Natural killer cell treated with Interleukin-12 subunit alpha and Interleukin-12 subunit beta and Interleukin-15 and Interleukin-18, amount 100 ng/mL, for 72 hours (primary cell): Measurements from ENCODE around the gene SLC12A1. TPM values are rescaled to one million over a fixed set of nuclear protein-coding genes. Genes with fewer than 3 reads are reported as not detected.
"Not testable (repeated sequence)": the region's sequence is repeated elsewhere in the genome, so short reads cannot be mapped to it uniquely, and the experiment has no call there.

Source experiments
- ATAC-seq, 2 donors: fragments of 150-1000 bp; cut with Tn5 transposase in 1 of 2; sonication (Bioruptor Pico), chemical (Tn5 transposase) in 1 of 2; 2 replicates each; pipeline ENCODE4 v1.10.0; 2021
- DNase-seq: peaks from one replicate; pipeline ENCODE4 v3.0.0; 2022; ENCODE audit warnings: low spot score
- H3K27ac Mint-ChIP-seq, 2 donors: 1 replicate in 1 of 2; 2 replicates in 1 of 2; pipeline ENCODE4 v1.8.0; 2022; ENCODE audit warnings: mixed read lengths in 2 of 2, mild to moderate bottlenecking in 1 of 2, moderate library complexity in 1 of 2
- H3K27me3 Mint-ChIP-seq, 2 donors: 1 replicate in 1 of 2; 2 replicates in 1 of 2; pipeline ENCODE4 v1.8.0; 2022; ENCODE audit warnings: mixed read lengths in 2 of 2
- H3K36me3 Mint-ChIP-seq: one replicate; pipeline ENCODE4 v1.8.0; 2022; ENCODE audit warnings: mixed read lengths
- H3K4me1 Mint-ChIP-seq, 2 donors: 1 replicate in 1 of 2; 2 replicates in 1 of 2; pipeline ENCODE4 v1.8.0; 2022; ENCODE audit warnings: low read depth in 2 of 2, mixed read lengths in 2 of 2, mild to moderate bottlenecking in 1 of 2
- H3K4me3 Mint-ChIP-seq: one replicate; pipeline ENCODE4 v1.8.0; 2022; ENCODE audit warnings: mixed read lengths
- H3K9me3 Mint-ChIP-seq: 2 replicates; pipeline ENCODE4 v1.8.0; 2022; ENCODE audit warnings: mixed read lengths
- total RNA-seq, 2 donors: library from RNA; stranded (reverse); gene quantifications; one replicate each; pipeline ENCODE4 v1.2.3, GENCODE V29; 2022

Gene SLC12A1
- total RNA-seq, 2 donors from 2014 or later = not detected

DNA sequence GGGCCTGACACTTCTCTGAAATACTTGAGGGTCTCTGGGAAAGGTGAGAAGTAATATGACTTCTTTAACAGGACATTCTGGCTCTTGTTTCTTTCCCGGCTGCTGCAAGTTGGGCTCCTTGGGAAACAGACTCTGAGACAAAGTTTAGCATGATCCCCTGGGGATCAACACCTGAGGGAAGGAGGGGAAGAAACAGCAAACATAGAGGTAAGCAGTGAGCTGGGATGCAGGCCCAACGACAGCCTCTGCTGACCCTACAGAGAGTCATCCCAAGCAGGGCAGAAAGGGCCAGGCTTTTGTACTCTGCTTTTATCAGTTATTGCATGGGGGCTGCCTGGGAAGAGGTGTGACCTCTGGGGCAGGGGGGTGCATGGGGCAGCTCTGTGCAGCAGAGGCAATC, 98.3 kb downstream of the SLC12A1 start:
- Mint-ChIP-seq H3K27ac (no peak overlapping the region), H3K27me3 (peaks cover 2 to 7% of the 10 kb centered on the region in 2 donors), H3K36me3 (no peaks in the 10 kb centered on the region), H3K4me1 (no peaks in the 10 kb centered on the region), H3K9me3 (no peaks in the 10 kb centered on the region), H3K4me3 (no peak overlapping the region)
- DNase-seq (no peak), ATAC-seq (no peak)

DNA sequence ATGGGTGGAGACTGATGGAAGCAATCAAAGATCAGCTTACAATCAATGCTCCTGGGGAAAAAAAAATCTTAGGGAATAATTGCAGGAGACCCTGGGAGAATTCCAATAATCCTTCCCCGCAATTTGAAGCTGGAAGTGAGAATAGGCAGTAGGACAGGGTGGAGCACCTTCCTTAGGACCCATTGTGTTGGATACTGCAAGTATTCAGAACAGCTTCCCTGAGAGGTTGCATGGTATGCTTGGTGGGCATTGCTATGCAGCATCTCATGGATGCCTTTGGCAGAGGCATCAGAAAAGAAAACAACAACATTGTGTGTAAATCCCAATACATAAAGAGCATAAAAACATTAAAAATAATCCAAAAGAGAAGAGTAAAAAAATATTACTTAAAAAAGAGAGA, 100.5 kb downstream of the SLC12A1 start:
- no peaks in the 10 kb centered on the region for H3K4me1 Mint-ChIP-seq
- no peaks in the 10 kb centered on the region for H3K9me3 Mint-ChIP-seq
- H3K27ac Mint-ChIP-seq = no peak overlapping the region
- DNase-seq = no peak
- H3K36me3 Mint-ChIP-seq = no peaks in the 10 kb centered on the region
- no peak overlapping the region for H3K4me3 Mint-ChIP-seq
- peaks cover 2 to 7% of the 10 kb centered on the region in 2 donors for H3K27me3 Mint-ChIP-seq
- ATAC-seq = no peak

DNA sequence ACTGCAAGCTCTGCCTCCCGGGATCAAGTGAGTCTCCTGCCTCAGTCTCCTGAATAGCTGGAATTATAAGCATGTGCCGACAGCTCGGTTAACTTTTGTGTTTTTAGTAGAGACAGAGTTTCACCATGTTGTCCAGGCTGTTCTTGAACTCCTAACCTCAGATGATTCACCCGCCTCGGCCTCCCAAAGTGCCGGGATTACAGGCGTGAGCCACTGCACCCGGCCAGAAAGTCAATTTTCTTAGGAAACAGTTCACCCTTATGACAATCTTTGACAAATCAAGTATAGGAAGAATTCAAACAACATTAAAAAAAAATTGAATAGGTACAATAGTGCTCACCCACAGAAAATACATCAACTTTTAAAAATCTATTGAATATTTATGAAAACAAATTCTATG, 101.5 kb downstream of the SLC12A1 start:
- DNase-seq = no peak
- H3K4me1 Mint-ChIP-seq = no peaks in the 10 kb centered on the region
- H3K9me3 Mint-ChIP-seq = no peaks in the 10 kb centered on the region
- no peaks in the 10 kb centered on the region for H3K36me3 Mint-ChIP-seq
- H3K27ac Mint-ChIP-seq = no peak overlapping the region
- no peak overlapping the region for H3K4me3 Mint-ChIP-seq
- H3K27me3 Mint-ChIP-seq = peaks cover 2 to 7% of the 10 kb centered on the region in 2 donors
- ATAC-seq = no peak

DNA sequence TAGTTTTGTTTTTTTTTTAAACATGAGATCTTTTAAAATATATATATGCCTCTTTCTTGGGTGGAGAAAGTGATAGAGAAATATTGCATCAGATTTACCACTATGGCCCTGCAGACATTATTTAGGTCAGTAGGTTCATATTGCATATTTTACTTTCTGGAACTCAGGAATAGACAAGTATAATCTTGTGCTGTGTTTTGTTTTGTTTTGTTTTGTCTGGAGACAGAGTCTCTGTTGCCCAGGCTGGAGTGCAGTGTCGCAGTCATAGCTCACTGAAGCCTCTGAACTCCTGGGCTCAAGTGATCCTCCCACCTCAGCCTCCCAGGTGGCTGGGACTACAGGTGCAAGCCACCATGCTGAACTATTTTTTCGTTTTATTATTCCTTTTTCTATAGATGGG, 103.6 kb downstream of the SLC12A1 start:
- DNase-seq = no peak
- Mint-ChIP-seq H3K27ac (no peak overlapping the region), H3K4me1 (no peaks in the 10 kb centered on the region), H3K27me3 (peaks cover 2 to 7% of the 10 kb centered on the region in 2 donors), H3K4me3 (no peak overlapping the region), H3K36me3 (no peaks in the 10 kb centered on the region), H3K9me3 (no peaks in the 10 kb centered on the region)
- ATAC-seq = no peak

DNA sequence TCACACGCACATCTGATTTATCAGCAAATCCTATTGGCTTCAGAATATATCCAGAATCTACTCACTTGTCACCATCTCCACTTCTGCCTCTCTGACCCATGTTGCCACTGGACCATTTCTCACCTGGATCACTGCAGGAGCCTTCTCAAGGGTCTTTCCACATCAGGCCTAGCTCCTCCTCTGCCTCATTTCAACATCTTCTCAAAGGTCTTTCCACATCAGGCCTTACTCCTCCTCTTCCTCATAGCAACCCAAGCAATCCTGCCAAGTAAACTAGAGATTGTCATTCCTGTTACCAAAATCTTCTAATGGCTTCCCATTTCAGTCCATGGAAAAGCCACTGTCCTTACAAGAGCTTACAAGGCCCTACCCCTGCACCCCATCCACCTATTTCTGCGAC, 107.1 kb downstream of the SLC12A1 start:
- DNase-seq (no peak), ATAC-seq (no peak)
- no peaks in the 10 kb centered on the region for H3K9me3 Mint-ChIP-seq
- no peaks in the 10 kb centered on the region for H3K4me1 Mint-ChIP-seq
- no peaks in the 10 kb centered on the region for H3K36me3 Mint-ChIP-seq
- no peak overlapping the region for H3K27ac Mint-ChIP-seq
- peaks cover 0 to 3% of the 10 kb centered on the region in 2 donors for H3K27me3 Mint-ChIP-seq
- no peak overlapping the region for H3K4me3 Mint-ChIP-seq

DNA sequence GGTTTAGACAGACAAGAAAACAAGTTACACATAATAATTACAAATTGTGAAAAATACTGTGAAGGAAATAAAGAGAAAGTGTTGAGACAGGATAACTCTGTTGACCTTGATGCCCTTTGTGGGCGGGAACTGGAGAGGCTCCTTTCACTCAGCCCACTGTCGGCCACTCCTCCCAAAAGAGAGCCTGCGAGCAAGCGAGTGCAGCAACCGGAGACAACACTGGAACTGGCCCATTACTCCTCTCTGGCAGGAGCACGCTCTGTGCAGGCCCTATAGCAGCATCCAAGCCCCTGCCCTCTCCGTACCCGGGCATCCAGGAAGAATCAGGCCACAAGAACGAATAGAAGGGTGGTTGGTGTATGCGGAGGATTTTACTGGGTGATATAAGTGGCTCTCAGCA, 108.9 kb downstream of the SLC12A1 start:
- H3K4me1 Mint-ChIP-seq = no peaks in the 10 kb centered on the region

DNA sequence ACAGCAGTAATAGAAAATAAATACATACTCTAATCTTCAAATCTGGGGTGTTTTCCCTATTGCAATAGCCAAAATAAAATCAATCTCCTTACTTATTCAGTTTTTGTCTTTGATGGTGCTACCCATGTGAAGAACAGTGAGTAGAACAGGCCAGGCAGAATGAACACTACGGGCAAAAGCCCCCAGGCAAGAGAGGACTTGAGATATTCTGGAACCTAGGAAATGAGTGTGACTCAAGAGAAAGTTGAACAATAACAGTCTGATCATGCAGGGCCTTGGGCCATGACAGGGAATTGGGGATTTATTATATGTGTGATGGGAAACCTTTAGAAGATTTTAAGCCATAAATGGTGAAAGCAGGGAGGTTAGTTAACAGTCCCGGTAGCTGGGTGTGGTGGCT, 111.1 kb downstream of the SLC12A1 start:
- DNase-seq = no peak
- peaks cover 0 to 6% of the 10 kb centered on the region in 2 donors for H3K27me3 Mint-ChIP-seq
- H3K36me3 Mint-ChIP-seq = no peaks in the 10 kb centered on the region
- H3K27ac Mint-ChIP-seq = no peak overlapping the region
- ATAC-seq = no peak
- H3K4me3 Mint-ChIP-seq = no peak overlapping the region
- H3K4me1 Mint-ChIP-seq = no peaks in the 10 kb centered on the region
- no peaks in the 10 kb centered on the region for H3K9me3 Mint-ChIP-seq

More for the DNA sequence above, 108.9 kb downstream of the SLC12A1 start:
- DNase-seq = no peak
- H3K27ac Mint-ChIP-seq = no peak overlapping the region
- ATAC-seq = no peak
- H3K36me3 Mint-ChIP-seq = no peaks in the 10 kb centered on the region
- H3K4me3 Mint-ChIP-seq = no peak overlapping the region
- H3K27me3 Mint-ChIP-seq = peaks cover 0 to 6% of the 10 kb centered on the region in 2 donors
- H3K9me3 Mint-ChIP-seq = no peaks in the 10 kb centered on the region

DNA sequence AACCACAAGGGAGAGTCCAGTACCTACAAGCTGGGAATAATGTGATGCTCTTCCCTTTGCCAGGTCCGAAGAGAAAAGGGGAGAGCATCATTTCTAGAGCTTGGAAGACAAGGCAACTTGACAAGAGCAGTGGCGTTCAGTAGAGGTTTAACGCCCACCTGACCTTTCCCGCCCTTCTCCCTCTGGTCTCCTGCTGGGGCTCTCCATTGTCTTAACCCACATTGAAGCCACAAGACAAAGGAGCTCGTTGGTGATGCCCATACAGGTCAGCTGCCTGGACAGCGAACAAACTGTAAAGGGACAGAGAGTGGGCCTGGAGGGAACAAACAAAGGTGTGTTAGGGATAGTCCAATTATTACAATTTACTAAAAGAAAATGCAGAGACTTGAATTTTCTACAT, 112.0 kb downstream of the SLC12A1 start:
- Mint-ChIP-seq H3K4me1 (no peaks in the 10 kb centered on the region), H3K4me3 (no peak overlapping the region), H3K27ac (no peak overlapping the region), H3K36me3 (no peaks in the 10 kb centered on the region), H3K9me3 (no peaks in the 10 kb centered on the region), H3K27me3 (peaks cover 0 to 6% of the 10 kb centered on the region in 2 donors)
- no peak for ATAC-seq
- no peak for DNase-seq

DNA sequence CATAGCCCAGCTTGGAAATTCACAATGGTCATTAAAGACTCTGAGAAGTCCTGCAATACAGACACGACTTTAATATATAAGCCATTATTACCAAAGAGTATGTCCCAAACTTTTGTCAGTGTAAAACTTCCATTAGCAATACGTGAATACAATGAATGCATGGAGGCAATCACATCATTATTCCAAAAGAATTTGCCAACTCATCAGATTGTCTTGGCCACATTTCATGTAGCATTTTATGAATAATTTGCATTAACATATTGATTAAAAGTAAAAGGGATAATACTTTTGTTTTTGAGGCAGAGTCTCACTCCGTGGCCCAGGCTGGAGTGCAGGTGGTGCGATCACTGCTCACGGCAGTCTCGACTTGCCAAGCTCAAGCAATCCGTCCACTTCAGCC, 117.2 kb downstream of the SLC12A1 start:
- no peak for ATAC-seq
- no peak overlapping the region for H3K4me3 Mint-ChIP-seq
- H3K27me3 Mint-ChIP-seq = peaks cover 0 to 3% of the 10 kb centered on the region in 2 donors

DNA sequence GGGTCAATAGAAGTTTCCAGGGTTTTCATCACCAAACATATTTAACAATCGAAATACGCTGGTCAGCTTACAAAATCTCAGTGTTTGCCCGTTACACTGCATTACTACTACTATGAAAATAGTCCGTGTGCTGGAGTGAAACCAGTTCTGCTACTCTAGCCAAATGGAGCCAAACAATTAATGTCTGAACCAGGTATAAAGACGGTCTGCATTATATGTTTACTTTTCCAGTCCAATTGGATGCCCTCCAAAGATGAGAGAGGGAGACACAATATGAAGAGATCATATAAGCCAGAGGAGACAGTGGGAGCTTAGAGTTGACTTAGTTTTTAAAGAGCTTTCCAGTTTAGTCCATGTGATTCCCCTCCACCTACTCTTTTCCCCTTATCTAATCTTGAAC, 118.8 kb downstream of the SLC12A1 start:
- Mint-ChIP-seq H3K9me3 (no peaks in the 10 kb centered on the region), H3K36me3 (peaks cover 1% of the 10 kb centered on the region), H3K27ac (no peak overlapping the region), H3K27me3 (peaks cover 0 to under 1% of the 10 kb centered on the region in 2 donors), H3K4me1 (peaks cover under 1 to 2% of the 10 kb centered on the region in 2 donors), H3K4me3 (no peak overlapping the region)
- ATAC-seq = no peak
- no peak for DNase-seq

More for the DNA sequence above, 117.2 kb downstream of the SLC12A1 start:
- Mint-ChIP-seq H3K27ac (no peak overlapping the region), H3K36me3 (no peaks in the 10 kb centered on the region), H3K9me3 (no peaks in the 10 kb centered on the region), H3K4me1 (no peaks in the 10 kb centered on the region)
- DNase-seq = no peak

DNA sequence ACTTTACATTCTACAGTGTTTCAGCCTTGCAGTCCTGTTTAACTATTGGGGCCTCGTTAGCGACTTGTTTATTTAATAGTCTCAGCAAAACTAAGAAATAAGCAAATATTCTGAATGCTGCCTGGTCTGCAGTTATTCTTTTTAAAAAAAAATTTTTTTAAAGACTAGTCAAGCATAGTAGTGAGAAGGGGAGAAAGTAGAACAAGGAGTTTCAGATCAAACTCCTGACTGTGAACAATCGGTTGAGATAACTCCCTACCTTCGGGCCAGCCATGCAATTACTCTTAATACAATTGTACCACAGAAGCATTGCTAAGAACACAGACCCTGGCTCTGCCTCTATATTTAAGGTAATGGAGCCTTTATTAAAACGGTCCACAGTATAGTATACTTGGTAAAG, 119.3 kb downstream of the SLC12A1 start:
- ATAC-seq (no peak), DNase-seq (no peak)
- peaks cover 5 to 6% of the 10 kb centered on the region in 2 donors for H3K4me1 Mint-ChIP-seq
- peaks cover 6% of the 10 kb centered on the region for H3K36me3 Mint-ChIP-seq
- H3K27me3 Mint-ChIP-seq = no peaks in the 10 kb centered on the region
- no peaks in the 10 kb centered on the region for H3K9me3 Mint-ChIP-seq
- H3K4me3 Mint-ChIP-seq = no peak overlapping the region
- H3K27ac Mint-ChIP-seq = no peak overlapping the region

DNA sequence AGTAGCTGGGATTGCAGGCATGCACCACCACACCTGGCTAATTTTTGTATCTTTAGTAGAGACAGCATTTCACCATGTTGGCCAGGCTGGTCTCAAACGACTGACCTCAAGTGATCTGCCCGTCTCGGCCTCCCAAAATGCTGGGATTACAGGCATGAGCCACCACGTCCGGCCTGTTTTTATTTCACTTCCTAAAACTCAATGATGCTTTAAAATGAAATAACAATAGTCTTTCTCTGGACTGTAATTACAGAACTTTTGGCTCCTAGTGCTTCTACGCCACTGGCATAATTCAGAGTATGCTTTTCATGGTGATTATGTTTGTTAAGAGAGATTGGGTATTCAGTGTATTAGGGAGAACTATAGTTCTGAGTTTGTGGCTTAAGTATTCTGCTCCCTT, 120.1 kb downstream of the SLC12A1 start:
- not testable (repeated sequence) for H3K27ac Mint-ChIP-seq, ATAC-seq, H3K4me3 Mint-ChIP-seq, H3K36me3 Mint-ChIP-seq, H3K9me3 Mint-ChIP-seq, DNase-seq, H3K27me3 Mint-ChIP-seq
- H3K4me1 Mint-ChIP-seq = peaks cover 5 to 11% of the 10 kb centered on the region in 2 donors

DNA sequence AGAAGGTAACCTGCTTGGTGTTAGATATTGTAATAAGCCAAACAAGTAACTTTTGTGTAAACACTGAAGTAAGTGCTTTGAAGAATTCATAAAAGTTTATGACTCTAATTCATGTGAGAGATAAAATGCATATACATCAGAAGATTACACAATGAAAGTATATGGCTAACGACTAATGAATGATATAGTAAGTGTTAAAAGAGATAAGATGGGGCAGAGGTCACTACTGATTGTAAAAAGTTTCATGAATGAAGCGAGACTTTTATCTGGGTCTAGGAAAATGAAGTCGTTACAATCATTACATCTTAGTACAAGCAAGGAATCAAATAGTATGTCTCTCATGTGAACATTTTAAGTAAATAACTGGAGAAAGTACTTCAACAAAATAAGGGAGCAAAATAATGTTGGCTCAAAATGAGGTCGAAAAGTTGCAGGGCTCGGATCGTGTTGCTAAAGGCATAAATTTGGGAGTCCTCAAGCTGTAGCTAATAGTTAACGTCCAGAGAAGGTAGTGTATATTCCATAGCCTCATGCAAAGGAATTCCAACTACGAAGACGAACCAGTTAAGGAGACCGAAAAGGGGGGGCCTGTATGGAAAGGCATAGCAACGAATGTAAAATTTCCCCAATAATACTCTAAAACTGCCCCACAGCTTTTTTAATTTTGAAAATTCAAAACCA, 124.1 kb downstream of the SLC12A1 start:
- H3K4me3 Mint-ChIP-seq = peak overlapping the region; percentile 99
- peaks cover 15 to 32% of the 10 kb centered on the region in 2 donors for H3K4me1 Mint-ChIP-seq
- H3K36me3 Mint-ChIP-seq = peaks cover 28% of the 10 kb centered on the region
- DNase-seq (no peak), ATAC-seq (no peak)
- no peaks in the 10 kb centered on the region for H3K9me3 Mint-ChIP-seq
- H3K27me3 Mint-ChIP-seq = no peaks in the 10 kb centered on the region
- H3K27ac Mint-ChIP-seq = peak overlapping the region; percentile 97 to 98

DNA sequence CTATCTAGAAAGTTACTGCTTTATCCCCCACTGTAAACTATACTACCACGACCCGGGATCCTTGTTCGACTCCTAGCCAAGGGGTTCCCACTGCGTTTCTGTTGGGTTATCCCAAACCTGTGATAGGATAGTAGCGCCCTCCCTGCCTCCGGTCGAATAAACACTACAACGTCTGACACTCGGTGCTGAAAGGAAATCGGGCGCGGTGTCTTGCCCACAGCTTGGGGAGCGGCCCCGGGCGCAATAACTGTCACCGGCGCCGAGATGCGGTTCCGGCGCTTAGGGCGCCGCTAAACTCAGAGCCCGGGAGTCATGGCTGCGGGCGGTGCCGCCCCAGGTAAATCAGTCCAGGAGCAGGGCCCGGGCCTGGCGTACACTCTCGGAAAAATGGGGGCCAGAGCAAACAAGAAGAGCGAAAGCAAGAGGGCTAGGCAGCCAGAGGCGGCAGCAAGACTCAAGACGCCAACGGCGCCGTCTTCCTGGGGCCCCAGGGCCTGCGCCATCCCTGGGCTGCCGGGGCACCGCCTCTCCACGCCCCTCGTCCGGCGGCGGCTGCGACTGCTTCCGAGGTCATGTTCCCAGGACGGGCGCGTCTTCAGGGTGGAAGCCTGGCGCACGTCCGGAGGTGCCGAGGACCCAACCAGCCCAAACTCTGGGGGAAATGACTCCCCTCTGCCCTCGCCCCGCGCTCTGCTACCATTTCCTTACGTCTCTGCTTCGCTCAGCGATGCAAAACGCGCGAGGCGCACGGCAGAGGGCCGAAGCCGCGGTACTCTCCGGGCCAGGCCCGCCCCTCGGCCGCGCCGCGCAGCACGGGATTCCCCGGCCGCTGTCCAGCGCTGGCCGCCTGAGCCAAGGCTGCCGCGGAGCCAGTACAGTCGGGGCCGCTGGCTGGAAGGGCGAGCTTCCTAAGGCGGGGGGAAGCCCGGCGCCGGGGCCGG, 125.0 kb downstream of the SLC12A1 start, which contains the start of gene DUT:
DUT (plus strand) TSS at position 575 of the 941 bp plus-strand sequence; CDS start at position 662, 87 bp downstream.
- peak; percentile 88 to 94 for ATAC-seq
- peaks cover 19 to 37% of the 10 kb centered on the region in 2 donors for H3K4me1 Mint-ChIP-seq
- peak within 1 kb of the TSS; percentile 99 for H3K4me3 Mint-ChIP-seq
- peak within 1 kb of the TSS; percentile 97 to 98 for H3K27ac Mint-ChIP-seq
- DNase-seq = peak; percentile 88
- peaks cover 34% of the 10 kb centered on the region for H3K36me3 Mint-ChIP-seq
- no peaks in the 10 kb centered on the region for H3K9me3 Mint-ChIP-seq
- H3K27me3 Mint-ChIP-seq = no peaks in the 10 kb centered on the region
